Neural progenitor cell (in vitro differentiated cells): Measurements from ENCODE around the gene HES5. TPM values are rescaled to one million over a fixed set of nuclear protein-coding genes. Genes with fewer than 3 reads are reported as not detected.

Experiments used
- DNase-seq: peaks from one replicate; pipeline ENCODE4 v3.0.0-alpha.2; 2016; ENCODE audit warnings: low spot score
- H2AFZ ChIP-seq: fragments of 200-600 bp; sonication (generic); replicated peaks from 2 replicates; pipeline ENCODE4 v1.6.1; 2016; ENCODE audit warnings: antibody characterized with exemption
- H3F3A ChIP-seq: fragments of 200-600 bp; sonication (generic); 2 replicates; pipeline ENCODE4 v1.6.1; 2016; ENCODE audit warnings: antibody characterized with exemption, low read depth
- H3K27ac ChIP-seq: fragments of 200-600 bp; sonication (generic); 2 replicates; pipeline ENCODE4 v1.5.1; 2016; ENCODE audit warnings: mild to moderate bottlenecking
- H3K27me3 ChIP-seq: fragments of 200-600 bp; sonication (generic); 2 replicates; pipeline ENCODE4 v1.6.1; 2016; ENCODE audit warnings: mild to moderate bottlenecking, moderate library complexity
- H3K36me3 ChIP-seq: fragments of 200-600 bp; sonication (generic); 2 replicates; pipeline ENCODE4 v1.5.1; 2016
- H3K4me1 ChIP-seq: fragments of 200-600 bp; sonication (generic); 2 replicates; pipeline ENCODE4 v1.6.1; 2016; ENCODE audit warnings: mixed run types
- H3K4me2 ChIP-seq: fragments of 200-600 bp; sonication (generic); 2 replicates; pipeline ENCODE4 v1.6.1; 2016
- H3K4me3 ChIP-seq: fragments of 200-600 bp; sonication (generic); 2 replicates; pipeline ENCODE4 v1.5.1; 2016
- H3K79me2 ChIP-seq: fragments of 200-600 bp; sonication (generic); 2 replicates; pipeline ENCODE4 v1.6.1; 2016; ENCODE audit warnings: low read depth
- H3K9ac ChIP-seq: fragments of 200-600 bp; sonication (generic); 2 replicates; pipeline ENCODE4 v1.6.1; 2016
- H3K9me3 ChIP-seq: fragments of 200-600 bp; sonication (generic); 2 replicates; pipeline ENCODE4 v1.5.1; 2016; ENCODE audit warnings: low read depth
- H4K20me1 ChIP-seq: fragments of 200-600 bp; sonication (generic); 2 replicates; pipeline ENCODE4 v1.6.1; 2016; ENCODE audit warnings: low read depth
- H3K27ac Mint-ChIP-seq: 3 replicates; pipeline ENCODE4 v1.8.0; 2021; ENCODE audit warnings: mixed read lengths
- H3K27me3 Mint-ChIP-seq: 2 replicates; pipeline ENCODE4 v1.8.0; 2022; ENCODE audit warnings: low read depth, mild to moderate bottlenecking, inconsistent platforms, moderate library complexity, mixed read lengths; ENCODE audit not compliant: insufficient read depth
- H3K36me3 Mint-ChIP-seq: 3 replicates; pipeline ENCODE4 v1.8.0; 2021; ENCODE audit warnings: mixed read lengths
- H3K4me1 Mint-ChIP-seq: 3 replicates; pipeline ENCODE4 v1.8.0; 2021; ENCODE audit warnings: mixed read lengths
- H3K4me3 Mint-ChIP-seq: 3 replicates; pipeline ENCODE4 v1.8.0; 2021; ENCODE audit warnings: mild to moderate bottlenecking, moderate library complexity, mixed read lengths
- H3K9me3 Mint-ChIP-seq: 3 replicates; pipeline ENCODE4 v1.8.0; 2020; ENCODE audit warnings: mixed read lengths
- EZH2 ChIP-seq: fragments of 200-600 bp; sonication (generic); IDR thresholded peaks from 2 replicates; pipeline ENCODE4 v1.6.1; 2017; ENCODE audit warnings: antibody characterized with exemption, mild to moderate bottlenecking, moderate library complexity
- EZH2phosphoT487 ChIP-seq: fragments of 200-600 bp; sonication (generic); IDR thresholded peaks from 2 replicates; pipeline ENCODE4 v1.6.1; 2017; ENCODE audit warnings: antibody characterized with exemption
- total RNA-seq: library from RNA; depleted of rRNA; stranded (reverse); fragments of >200 nt; gene quantifications from 2 replicates; pipeline ENCODE4 v1.2.3, GENCODE V29; 2015; ENCODE audit warnings: low replicate concordance
- TF ChIP-seq, protein P1 (sequence below): fragments of 200-600 bp; sonication (generic); IDR thresholded peaks from 2 replicates; pipeline ENCODE4 v1.5.1; 2017; ENCODE audit warnings: antibody characterized with exemption, mild to moderate bottlenecking

HES5 gene
- total RNA-seq, 1 donor from 2014 or later = 6.4 TPM

DNA sequence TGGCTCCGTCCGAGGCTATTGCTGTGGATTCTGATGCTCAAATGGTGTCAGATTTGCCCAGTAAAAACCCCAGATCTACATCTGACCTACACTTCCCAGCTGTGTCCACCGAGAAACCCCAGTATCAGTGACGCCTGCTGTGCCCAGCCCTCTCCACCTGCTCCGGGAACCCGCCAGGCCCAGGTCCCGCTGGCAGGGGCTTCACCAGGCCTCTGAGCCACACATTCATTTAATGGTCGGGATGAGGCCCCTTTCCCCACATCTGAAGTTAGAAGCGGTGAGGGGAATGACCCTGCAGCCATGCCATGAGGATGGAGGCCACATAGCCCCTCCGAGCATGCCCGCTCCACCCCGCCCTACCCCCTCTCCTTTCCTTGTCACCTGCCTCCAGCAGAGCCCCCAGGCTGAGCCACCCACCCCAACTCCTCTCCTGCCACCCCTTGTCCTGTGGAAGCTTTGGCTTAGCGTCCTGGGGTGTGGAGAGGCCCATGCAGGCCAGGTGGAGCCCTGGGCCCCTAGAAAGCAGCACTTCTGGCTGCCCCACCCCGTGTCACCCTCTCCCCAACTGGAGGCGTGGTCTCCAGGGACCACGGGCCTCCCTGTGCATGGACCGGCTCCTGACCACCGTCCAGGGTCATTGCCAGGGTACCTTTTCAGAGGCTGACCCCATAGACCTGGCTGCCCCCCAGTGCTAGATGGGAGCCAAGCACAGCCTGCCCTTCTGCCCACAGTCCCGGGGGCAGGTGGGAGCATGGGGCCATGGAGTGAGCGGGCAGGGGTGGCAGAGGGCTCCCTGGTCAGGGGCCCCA lies 34.1 kb upstream of the HES5 start:
- H3K4me2 ChIP-seq = no peak overlapping the region
- H3K4me1 Mint-ChIP-seq = peaks cover 2% of the 10 kb centered on the region
- no peaks in the 10 kb centered on the region for H3K9me3 ChIP-seq
- TF ChIP-seq EZH2 = no peak
- no peak for TF ChIP-seq EZH2phosphoT487
- TF ChIP-seq, protein P1, sequence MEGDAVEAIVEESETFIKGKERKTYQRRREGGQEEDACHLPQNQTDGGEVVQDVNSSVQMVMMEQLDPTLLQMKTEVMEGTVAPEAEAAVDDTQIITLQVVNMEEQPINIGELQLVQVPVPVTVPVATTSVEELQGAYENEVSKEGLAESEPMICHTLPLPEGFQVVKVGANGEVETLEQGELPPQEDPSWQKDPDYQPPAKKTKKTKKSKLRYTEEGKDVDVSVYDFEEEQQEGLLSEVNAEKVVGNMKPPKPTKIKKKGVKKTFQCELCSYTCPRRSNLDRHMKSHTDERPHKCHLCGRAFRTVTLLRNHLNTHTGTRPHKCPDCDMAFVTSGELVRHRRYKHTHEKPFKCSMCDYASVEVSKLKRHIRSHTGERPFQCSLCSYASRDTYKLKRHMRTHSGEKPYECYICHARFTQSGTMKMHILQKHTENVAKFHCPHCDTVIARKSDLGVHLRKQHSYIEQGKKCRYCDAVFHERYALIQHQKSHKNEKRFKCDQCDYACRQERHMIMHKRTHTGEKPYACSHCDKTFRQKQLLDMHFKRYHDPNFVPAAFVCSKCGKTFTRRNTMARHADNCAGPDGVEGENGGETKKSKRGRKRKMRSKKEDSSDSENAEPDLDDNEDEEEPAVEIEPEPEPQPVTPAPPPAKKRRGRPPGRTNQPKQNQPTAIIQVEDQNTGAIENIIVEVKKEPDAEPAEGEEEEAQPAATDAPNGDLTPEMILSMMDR = no peak
- H3K27me3 ChIP-seq = no peaks in the 10 kb centered on the region
- H3K9ac ChIP-seq = no peak overlapping the region
- H3K79me2 ChIP-seq = no peaks in the 10 kb centered on the region
- no peak overlapping the region for H2AFZ ChIP-seq
- H3K4me3 ChIP-seq = no peak overlapping the region
- no peaks in the 10 kb centered on the region for H3K36me3 ChIP-seq
- DNase-seq = no peak
- no peaks in the 10 kb centered on the region for H3F3A ChIP-seq
- H3K27me3 Mint-ChIP-seq = no peaks in the 10 kb centered on the region
- no peak overlapping the region for H3K27ac ChIP-seq
- H3K9me3 Mint-ChIP-seq = no peaks in the 10 kb centered on the region
- H3K27ac Mint-ChIP-seq = peak overlapping the region; percentile 25
- H3K36me3 Mint-ChIP-seq = no peaks in the 10 kb centered on the region
- H3K4me3 Mint-ChIP-seq = no peak overlapping the region
- no peaks in the 10 kb centered on the region for H4K20me1 ChIP-seq
- H3K4me1 ChIP-seq = no peaks in the 10 kb centered on the region

DNA sequence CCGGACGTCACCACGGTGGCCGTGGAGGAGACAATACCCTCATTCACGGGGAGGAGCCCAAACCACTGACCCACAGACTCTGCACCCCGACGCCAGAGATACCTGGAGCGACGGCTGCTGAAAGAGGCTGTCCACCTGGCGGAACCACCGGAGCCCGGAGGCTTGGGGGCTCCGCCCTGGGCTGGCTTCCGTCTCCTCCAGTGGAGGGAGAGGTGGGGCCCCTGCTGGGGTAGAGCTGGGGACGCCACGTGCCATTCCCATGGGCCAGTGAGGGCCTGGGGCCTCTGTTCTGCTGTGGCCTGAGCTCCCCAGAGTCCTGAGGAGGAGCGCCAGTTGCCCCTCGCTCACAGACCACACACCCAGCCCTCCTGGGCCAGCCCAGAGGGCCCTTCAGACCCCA lies 33.1 kb upstream of the HES5 start:
- Histone ChIP-seq H3K4me2 (no peak overlapping the region), H4K20me1 (no peaks in the 10 kb centered on the region), H3K4me1 (no peaks in the 10 kb centered on the region), H3F3A (no peaks in the 10 kb centered on the region), H3K79me2 (no peaks in the 10 kb centered on the region), H2AFZ (no peak overlapping the region), H3K27ac (no peak overlapping the region), H3K9ac (no peak overlapping the region), H3K9me3 (no peaks in the 10 kb centered on the region), H3K27me3 (no peaks in the 10 kb centered on the region), H3K4me3 (no peak overlapping the region), H3K36me3 (no peaks in the 10 kb centered on the region)
- no peak overlapping the region for H3K27ac Mint-ChIP-seq
- no peak for TF ChIP-seq EZH2phosphoT487
- TF ChIP-seq, protein P1 = no peak
- no peak for TF ChIP-seq EZH2
- peaks cover 2% of the 10 kb centered on the region for H3K4me1 Mint-ChIP-seq
- DNase-seq = no peak
- no peak overlapping the region for H3K4me3 Mint-ChIP-seq
- H3K9me3 Mint-ChIP-seq = no peaks in the 10 kb centered on the region
- no peaks in the 10 kb centered on the region for H3K27me3 Mint-ChIP-seq
- H3K36me3 Mint-ChIP-seq = no peaks in the 10 kb centered on the region

DNA sequence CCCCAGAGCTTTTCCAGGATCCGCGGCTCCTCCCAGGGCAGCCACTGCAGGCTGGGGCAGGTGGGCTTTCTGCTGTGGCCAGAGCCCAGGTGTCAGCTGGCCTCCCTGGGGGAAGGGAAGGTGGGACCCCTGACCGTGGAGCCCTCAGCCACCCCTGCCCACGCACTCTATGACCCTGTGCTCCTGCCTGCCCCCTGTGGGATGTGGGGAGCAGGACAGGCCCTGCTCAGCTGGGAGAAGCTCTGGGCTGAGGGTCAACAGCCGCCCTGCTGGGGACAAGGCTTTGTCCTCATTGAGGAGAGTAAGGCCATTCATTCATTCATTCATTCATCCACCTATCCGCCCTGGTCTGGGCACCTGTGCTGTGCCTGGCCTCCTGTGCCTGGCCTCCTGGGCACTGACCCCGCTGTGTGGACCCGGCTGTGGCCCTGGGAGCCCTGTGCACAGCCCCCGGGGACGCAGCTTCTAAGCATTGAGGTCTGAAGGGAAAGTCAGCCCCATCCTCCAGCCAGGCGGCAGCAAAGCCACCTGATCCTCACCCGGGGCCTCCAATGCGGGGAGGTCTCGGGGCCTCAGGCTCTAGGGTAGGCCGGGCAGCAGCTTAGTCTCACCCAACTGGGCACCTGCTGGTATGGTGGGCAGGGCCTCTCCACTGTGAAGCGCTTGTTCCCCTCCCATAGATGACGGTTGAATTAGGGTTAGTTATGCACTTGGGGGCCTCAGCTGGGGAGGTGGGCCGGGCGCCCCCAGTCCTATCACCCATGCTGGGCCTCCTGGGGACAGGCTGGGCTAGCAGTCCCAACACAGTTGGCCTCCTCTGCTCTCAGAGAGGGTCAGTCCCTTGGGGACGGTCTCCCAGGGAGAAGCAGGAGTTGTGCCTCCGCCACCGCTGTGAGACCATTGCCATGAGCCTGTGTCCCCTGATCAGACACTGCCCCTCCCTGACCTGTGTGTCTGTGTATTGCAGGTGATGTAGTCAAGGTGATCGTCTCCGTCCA lies 32.1 kb upstream of the HES5 start:
- Mint-ChIP-seq H3K27me3 (no peaks in the 10 kb centered on the region), H3K9me3 (no peaks in the 10 kb centered on the region), H3K4me1 (peaks cover 2% of the 10 kb centered on the region), H3K4me3 (no peak overlapping the region), H3K36me3 (no peaks in the 10 kb centered on the region), H3K27ac (no peak overlapping the region)
- no peaks in the 10 kb centered on the region for H3K27me3 ChIP-seq
- H3K36me3 ChIP-seq = no peaks in the 10 kb centered on the region
- no peaks in the 10 kb centered on the region for H3K79me2 ChIP-seq
- H3F3A ChIP-seq = no peaks in the 10 kb centered on the region
- H3K4me3 ChIP-seq = no peak overlapping the region
- no peaks in the 10 kb centered on the region for H3K9me3 ChIP-seq
- H4K20me1 ChIP-seq = no peaks in the 10 kb centered on the region
- TF ChIP-seq, protein P1 = peak; percentile 43
- no peak for TF ChIP-seq EZH2
- no peak for TF ChIP-seq EZH2phosphoT487
- H3K4me1 ChIP-seq = no peaks in the 10 kb centered on the region
- no peak overlapping the region for H3K27ac ChIP-seq
- no peak overlapping the region for H3K9ac ChIP-seq
- no peak overlapping the region for H2AFZ ChIP-seq
- H3K4me2 ChIP-seq = no peak overlapping the region
- peak; percentile 33 for DNase-seq
